ENCODE measurements around the gene TXNL4A. TPM values are rescaled to one million over a fixed set of nuclear protein-coding genes. Genes with fewer than 3 reads are reported as not detected.

The TXNL4A gene
- total RNA-seq, 1 experiment from 2014 or later, result 416 TPM

DNA sequence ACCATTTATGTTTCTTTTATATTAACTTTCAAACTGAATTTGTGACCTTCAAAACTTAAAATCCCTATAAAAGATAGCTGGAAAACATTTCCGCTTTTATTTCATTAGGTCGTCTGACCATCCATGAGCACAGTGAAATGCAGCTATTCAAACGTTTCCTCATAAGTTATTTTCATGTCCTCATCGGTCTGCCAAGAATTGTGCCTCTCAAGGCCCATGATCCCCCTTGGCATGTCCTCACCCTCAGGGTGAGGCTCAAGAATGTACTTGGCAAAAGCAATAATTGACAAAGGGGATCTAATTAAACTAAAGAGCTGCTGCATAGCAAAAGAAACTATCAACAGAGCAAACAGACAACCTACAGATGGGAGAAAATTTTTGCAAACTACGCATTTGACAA lies 49.3 kb downstream of the TXNL4A start:
- CTCF ChIA-PET, result no interaction called here

GRCh38 chr18:79938196-79938595 lies 50.2 kb downstream of the TXNL4A start:
- in situ Hi-C loops (cut with HindIII; ENCODE audit: low pct_unique_long_range_greater_than_20kb, low sequenced_read_pairs), result no loop called here
- TF ChIP-seq CTCF (IDR thresholded peaks at IDR 0.05), result no peak
- TF ChIP-seq POLR2AphosphoS5 (IDR thresholded peaks at IDR 0.05; ENCODE audit: low read depth, low read length), result no peak
- TF ChIP-seq, protein P1, sequence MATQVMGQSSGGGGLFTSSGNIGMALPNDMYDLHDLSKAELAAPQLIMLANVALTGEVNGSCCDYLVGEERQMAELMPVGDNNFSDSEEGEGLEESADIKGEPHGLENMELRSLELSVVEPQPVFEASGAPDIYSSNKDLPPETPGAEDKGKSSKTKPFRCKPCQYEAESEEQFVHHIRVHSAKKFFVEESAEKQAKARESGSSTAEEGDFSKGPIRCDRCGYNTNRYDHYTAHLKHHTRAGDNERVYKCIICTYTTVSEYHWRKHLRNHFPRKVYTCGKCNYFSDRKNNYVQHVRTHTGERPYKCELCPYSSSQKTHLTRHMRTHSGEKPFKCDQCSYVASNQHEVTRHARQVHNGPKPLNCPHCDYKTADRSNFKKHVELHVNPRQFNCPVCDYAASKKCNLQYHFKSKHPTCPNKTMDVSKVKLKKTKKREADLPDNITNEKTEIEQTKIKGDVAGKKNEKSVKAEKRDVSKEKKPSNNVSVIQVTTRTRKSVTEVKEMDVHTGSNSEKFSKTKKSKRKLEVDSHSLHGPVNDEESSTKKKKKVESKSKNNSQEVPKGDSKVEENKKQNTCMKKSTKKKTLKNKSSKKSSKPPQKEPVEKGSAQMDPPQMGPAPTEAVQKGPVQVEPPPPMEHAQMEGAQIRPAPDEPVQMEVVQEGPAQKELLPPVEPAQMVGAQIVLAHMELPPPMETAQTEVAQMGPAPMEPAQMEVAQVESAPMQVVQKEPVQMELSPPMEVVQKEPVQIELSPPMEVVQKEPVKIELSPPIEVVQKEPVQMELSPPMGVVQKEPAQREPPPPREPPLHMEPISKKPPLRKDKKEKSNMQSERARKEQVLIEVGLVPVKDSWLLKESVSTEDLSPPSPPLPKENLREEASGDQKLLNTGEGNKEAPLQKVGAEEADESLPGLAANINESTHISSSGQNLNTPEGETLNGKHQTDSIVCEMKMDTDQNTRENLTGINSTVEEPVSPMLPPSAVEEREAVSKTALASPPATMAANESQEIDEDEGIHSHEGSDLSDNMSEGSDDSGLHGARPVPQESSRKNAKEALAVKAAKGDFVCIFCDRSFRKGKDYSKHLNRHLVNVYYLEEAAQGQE (IDR thresholded peaks at IDR 0.05; ENCODE audit: insufficient read depth in 1 of 2, low read depth in 2 of 2, low read length in 1 of 2), result no peak
- TF ChIP-seq TCF7L2 (IDR thresholded peaks at IDR 0.05; ENCODE audit: low read depth, low read length), result no peak
- no peak for TF ChIP-seq SIN3A (IDR thresholded peaks at IDR 0.05; ENCODE audit: borderline replicate concordance, insufficient read depth, low read depth, low read length)
- no peak overlapping the region for H3K4me3 ChIP-seq (ENCODE audit: low read depth in 2 of 2, low read length in 2 of 2)
- peaks cover 9% of the 10 kb centered on the region for H3K9me3 ChIP-seq (ENCODE audit: control insufficient read depth, insufficient read depth, low read depth, low read length)
- TSS peak; percentile 44 for BruUV-seq (replicated peaks)
- H3K27me3 ChIP-seq (ENCODE audit: control insufficient read depth, insufficient read depth, low read length), result no peaks in the 10 kb centered on the region
- H3K36me3 ChIP-seq (ENCODE audit: control insufficient read depth, insufficient read depth, low read length), result no peaks in the 10 kb centered on the region; the same call in 1 of the 2 replicates
- POLR2A ChIA-PET, result no interaction called here
- H3K27ac ChIP-seq (ENCODE audit: low read length), result no peak overlapping the region
- intact Hi-C loops (cut with micrococcal nuclease; ENCODE audit: unreplicated experiment), result no loop called here
- CTCF ChIA-PET, result no interaction called here
- ATAC-seq (no peak), DNase-seq (ENCODE audit: low read depth, low spot score) (no peak)
- 0 out of 2 replicates have a peak, but pooled peaks cover 3% of the 10 kb centered on the region for H3K4me1 ChIP-seq (ENCODE audit: control insufficient read depth, insufficient read depth, low read length)

More for the DNA sequence above, 49.3 kb downstream of the TXNL4A start:
- H3K9me3 ChIP-seq (ENCODE audit: control insufficient read depth, insufficient read depth, low read depth, low read length), result peaks cover 4% of the 10 kb centered on the region; the same call in 1 of the 2 replicates
- in situ Hi-C loops (cut with HindIII; ENCODE audit: low pct_unique_long_range_greater_than_20kb, low sequenced_read_pairs), result no loop called here
- no peak overlapping the region for H3K4me3 ChIP-seq (ENCODE audit: low read depth in 2 of 2, low read length in 2 of 2)
- H3K27me3 ChIP-seq (ENCODE audit: control insufficient read depth, insufficient read depth, low read length), result no peaks in the 10 kb centered on the region
- BruUV-seq (replicated peaks), result no TSS peak
- POLR2A ChIA-PET, result no interaction called here
- no peak overlapping the region for H3K27ac ChIP-seq (ENCODE audit: low read length)
- intact Hi-C loops (cut with micrococcal nuclease; ENCODE audit: unreplicated experiment), result no loop called here
- DNase-seq (ENCODE audit: low read depth, low spot score), result no peak
- H3K4me1 ChIP-seq (ENCODE audit: control insufficient read depth, insufficient read depth, low read length), result 0 out of 2 replicates have a peak, but pooled peaks cover 3% of the 10 kb centered on the region
- no peak for ATAC-seq
- no peaks in the 10 kb centered on the region; the same call in 1 of the 2 replicates for H3K36me3 ChIP-seq (ENCODE audit: control insufficient read depth, insufficient read depth, low read length)
- no peak for TF ChIP-seq POLR2AphosphoS5 (IDR thresholded peaks at IDR 0.05; ENCODE audit: low read depth, low read length)
- no peak for TF ChIP-seq SIN3A (IDR thresholded peaks at IDR 0.05; ENCODE audit: borderline replicate concordance, insufficient read depth, low read depth, low read length)
- TF ChIP-seq, protein P1 (IDR thresholded peaks at IDR 0.05; ENCODE audit: insufficient read depth in 1 of 2, low read depth in 2 of 2, low read length in 1 of 2), result no peak
- no peak for TF ChIP-seq CTCF (IDR thresholded peaks at IDR 0.05)
- no peak for TF ChIP-seq TCF7L2 (IDR thresholded peaks at IDR 0.05; ENCODE audit: low read depth, low read length)
